ENCODE measurements around the gene AHDC1. TPM values are rescaled to one million over a fixed set of nuclear protein-coding genes. Genes with fewer than 3 reads are reported as not detected.
A peak's percentile ranks its signal among the peaks of the same experiment; 100 is the strongest.

Gene AHDC1
- total and polyA plus RNA-seq, 12 donors, result 17.0 to 53.1 (median 40.7) TPM

DNA sequence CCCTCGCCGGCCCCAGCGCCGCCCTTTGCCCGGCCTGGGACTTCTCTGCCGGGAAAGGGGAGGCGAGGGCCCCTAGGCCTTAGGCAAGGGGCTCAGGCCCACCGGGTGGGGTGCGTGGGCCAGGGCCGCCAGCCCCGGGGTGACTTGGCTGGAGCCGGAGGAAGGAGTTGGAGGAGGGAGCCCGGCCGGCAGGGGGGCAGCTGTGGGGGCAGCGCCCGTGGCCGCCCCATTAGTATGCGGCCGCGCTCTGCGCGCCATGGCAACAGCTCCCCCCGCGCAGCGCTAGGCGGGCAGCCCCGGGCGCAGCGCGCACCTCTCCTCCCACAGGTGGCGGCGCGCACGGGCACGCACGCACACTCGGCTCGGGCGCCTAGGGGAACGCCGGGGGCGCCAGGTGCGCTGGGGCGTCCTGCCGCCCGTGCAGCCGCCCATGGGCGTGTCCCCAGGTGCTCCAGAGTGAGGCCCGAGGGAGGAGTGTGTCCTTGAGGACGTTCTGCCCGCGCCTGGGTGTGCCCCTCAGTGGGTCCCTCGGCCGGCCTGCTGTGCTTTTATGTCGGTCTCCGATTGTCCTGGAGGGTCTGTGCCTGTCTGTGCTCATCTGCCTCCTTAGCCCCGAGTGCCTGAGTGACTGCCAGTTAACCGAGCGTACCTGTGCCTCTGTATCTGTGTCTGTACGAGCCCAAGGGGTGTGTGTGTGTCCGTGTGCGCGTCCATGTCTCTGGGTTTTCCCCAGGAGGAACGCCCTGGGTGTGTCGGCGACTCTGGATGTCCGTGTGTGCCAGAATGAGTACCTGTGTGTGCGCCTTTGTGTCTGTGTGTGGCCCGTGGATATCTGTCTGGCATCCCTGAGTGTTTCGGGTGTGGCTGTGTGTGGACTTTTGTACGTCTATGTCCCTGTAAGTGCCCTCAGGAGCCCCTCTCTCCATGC is 75.8 kb downstream of the AHDC1 start:
- intact Hi-C loops (cut with DNase I), result loop anchor here in 2 of 10 donors (5.0 to 10.0 kb wide), 3 partner anchors 34 to 77 kb away; partner anchors contain the start of genes AHDC1 (in 1 of the 2) and WASF2 (in 1 of the 2)
- peak; percentile 9 to 55 (median 35) for ATAC-seq
- DNase-seq, result peak in 1 of 2 donors; percentile 61
- Histone ChIP-seq H3K36me3 (peaks cover 0 to 13% (median 0%) of the 10 kb centered on the region in 9 donors), H3K27me3 (peaks cover 0 to 6% (median 0%) of the 10 kb centered on the region in 7 donors), H3K4me3 (peak overlapping the region; percentile 1 to 63 (median 55)), H3K27ac (peak overlapping the region; percentile 81 to 97 (median 91)), H3K4me1 (peaks cover 53 to 69% (median 64%) of the 10 kb centered on the region in 9 donors), H3K9me3 (no peaks in the 10 kb centered on the region)
- TF ChIP-seq, protein P1, sequence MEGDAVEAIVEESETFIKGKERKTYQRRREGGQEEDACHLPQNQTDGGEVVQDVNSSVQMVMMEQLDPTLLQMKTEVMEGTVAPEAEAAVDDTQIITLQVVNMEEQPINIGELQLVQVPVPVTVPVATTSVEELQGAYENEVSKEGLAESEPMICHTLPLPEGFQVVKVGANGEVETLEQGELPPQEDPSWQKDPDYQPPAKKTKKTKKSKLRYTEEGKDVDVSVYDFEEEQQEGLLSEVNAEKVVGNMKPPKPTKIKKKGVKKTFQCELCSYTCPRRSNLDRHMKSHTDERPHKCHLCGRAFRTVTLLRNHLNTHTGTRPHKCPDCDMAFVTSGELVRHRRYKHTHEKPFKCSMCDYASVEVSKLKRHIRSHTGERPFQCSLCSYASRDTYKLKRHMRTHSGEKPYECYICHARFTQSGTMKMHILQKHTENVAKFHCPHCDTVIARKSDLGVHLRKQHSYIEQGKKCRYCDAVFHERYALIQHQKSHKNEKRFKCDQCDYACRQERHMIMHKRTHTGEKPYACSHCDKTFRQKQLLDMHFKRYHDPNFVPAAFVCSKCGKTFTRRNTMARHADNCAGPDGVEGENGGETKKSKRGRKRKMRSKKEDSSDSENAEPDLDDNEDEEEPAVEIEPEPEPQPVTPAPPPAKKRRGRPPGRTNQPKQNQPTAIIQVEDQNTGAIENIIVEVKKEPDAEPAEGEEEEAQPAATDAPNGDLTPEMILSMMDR (IDR thresholded peaks at IDR 0.05), result peak in 3 of 9 donors; percentile 12 to 13 (median 13)
- WGBS, 2 donors, result 3 to 4% methylated on average over 57 to 70 of the region's 71 CpGs

DNA sequence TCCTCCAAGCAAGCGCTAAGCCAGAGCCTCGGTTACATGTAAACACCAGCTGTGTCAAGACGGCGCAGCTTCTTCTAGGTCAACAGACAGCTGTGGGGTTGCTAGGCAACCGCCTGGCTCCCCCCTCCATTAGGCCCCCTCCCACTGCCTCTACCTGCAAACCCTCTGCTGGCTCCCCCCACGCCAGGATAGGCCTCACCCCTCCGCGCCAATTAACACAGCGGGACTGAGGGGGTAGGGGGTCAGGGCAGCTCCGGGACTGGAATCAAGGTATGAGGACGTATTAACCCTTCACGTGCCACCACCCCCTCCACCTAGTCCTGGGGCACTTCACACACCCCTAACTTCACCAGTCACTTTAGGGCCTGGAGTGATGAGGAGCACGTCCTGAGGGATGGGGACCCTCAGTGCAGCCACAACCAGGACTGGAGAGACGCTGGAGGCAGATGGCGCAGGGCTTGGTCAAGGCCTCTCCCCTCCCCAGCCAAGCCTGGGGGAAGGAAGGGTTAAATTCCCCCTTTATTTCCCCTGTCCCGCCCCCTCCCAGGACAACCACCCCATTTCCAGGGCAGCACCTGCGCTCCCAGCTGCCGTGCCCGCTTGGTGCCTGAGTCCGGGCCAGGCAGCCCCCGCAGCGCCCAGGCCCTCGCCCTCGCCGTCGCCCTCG is 76.6 kb downstream of the AHDC1 start:
- peak overlapping the region; percentile 1 to 63 (median 55) for H3K4me3 ChIP-seq
- H3K9me3 ChIP-seq, result no peaks in the 10 kb centered on the region
- WGBS, 2 donors, result 20 to 25% methylated on average over 26 to 27 of the region's 27 CpGs
- TF ChIP-seq, protein P1 (IDR thresholded peaks at IDR 0.05), result no peak
- intact Hi-C loops (cut with DNase I), result loop anchor here in 2 of 10 donors (5.0 to 10.0 kb wide), 3 partner anchors 35 to 77 kb away; partner anchors contain the start of genes AHDC1 (in 1 of the 2) and WASF2 (in 1 of the 2)
- peaks cover 0 to 6% (median 0%) of the 10 kb centered on the region in 7 donors for H3K27me3 ChIP-seq
- DNase-seq, result peak; percentile 57 to 69
- ATAC-seq, result peak in 7 of 8 donors; percentile 0 to 32 (median 24)
- H3K4me1 ChIP-seq, result peaks cover 61 to 77% (median 72%) of the 10 kb centered on the region in 9 donors
- H3K36me3 ChIP-seq, result peaks cover 0 to 5% (median 0%) of the 10 kb centered on the region in 9 donors
- peak overlapping the region; percentile 81 to 97 (median 91) for H3K27ac ChIP-seq

DNA sequence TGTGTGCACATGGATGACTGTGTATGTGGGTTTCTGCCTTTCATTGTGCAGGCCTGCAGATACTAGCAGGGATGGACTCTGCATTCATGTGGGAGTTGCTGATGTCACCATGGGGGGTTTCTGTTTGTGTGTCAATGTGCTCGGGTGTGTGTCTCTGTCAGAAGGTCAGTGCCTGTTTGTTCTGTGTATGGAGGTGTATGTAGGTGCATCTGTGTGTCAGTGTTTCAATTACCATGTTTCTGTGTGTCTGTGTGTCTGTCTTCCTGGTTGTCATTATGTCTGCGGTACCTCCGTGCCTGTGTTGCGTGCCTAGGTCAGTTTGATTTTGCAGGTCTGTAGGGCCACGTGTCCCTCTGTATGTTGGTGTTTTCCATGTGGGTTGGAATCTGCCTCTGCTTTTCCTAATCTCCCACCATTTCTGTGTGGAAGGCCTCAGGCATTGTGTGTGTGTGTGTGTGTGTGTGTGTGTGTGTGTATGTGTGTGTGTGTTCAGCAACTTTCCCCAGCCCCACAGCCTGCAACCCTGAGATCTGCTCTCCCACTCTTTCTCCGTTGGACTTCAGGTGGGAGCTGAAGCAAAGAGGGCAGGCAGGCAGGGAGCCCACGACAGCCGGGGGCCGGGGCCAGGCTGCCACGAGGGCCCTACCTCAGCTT is 77.2 kb downstream of the AHDC1 start:
- no peak for ATAC-seq
- H3K27me3 ChIP-seq, result peaks cover 0 to 6% (median 0%) of the 10 kb centered on the region in 7 donors
- peak overlapping the region in 9 of 10 donors; percentile 28 to 63 (median 55) for H3K4me3 ChIP-seq
- intact Hi-C loops (cut with DNase I), result loop anchor here in 2 of 10 donors (5.0 to 10.0 kb wide), 3 partner anchors 34 to 78 kb away; partner anchors contain the start of genes AHDC1 (in 1 of the 2) and WASF2 (in 1 of the 2)
- WGBS, 2 donors, result 19 to 26% methylated on average over 10 of the region's 10 CpGs
- no peaks in the 10 kb centered on the region for H3K9me3 ChIP-seq
- DNase-seq, result no peak
- H3K4me1 ChIP-seq, result peaks cover 68 to 84% (median 78%) of the 10 kb centered on the region in 9 donors
- peak overlapping the region; percentile 85 to 97 (median 91) for H3K27ac ChIP-seq
- TF ChIP-seq, protein P1 (IDR thresholded peaks at IDR 0.05), result no peak
- H3K36me3 ChIP-seq, result no peaks in the 10 kb centered on the region
